PC-3 (cell line): Measurements from ENCODE around the gene DCDC2. TPM values are rescaled to one million over a fixed set of nuclear protein-coding genes. Genes with fewer than 3 reads are reported as not detected.
"Not testable (repeated sequence)": the region's sequence is repeated elsewhere in the genome, so short reads cannot be mapped to it uniquely, and the experiment has no call there.

Source experiments
- ATAC-seq: fragments of 200-7000 bp; cut with Tn5 transposase; 2 replicates; pipeline ENCODE4 v1.9.1; 2020; ENCODE audit warnings: mild to moderate bottlenecking, moderate library complexity
- BruUV-seq: library from RNA; stranded (reverse); fragments of 400-500 nt; replicated peaks from 2 replicates; lab custom pipeline; 2021; lab: Mats Ljungman, UMichigan
- CTCF ChIA-PET: fragments of 300-600 bp; sonication (Branson Sonifier 250); formaldehyde crosslinking; loops from one replicate; lab custom pipeline; 2022; ENCODE audit warnings: antibody characterized with exemption; lab: Charles Lee
- POLR2A ChIA-PET: fragments of 300-600 bp; sonication (Branson Sonifier 250); formaldehyde crosslinking; loops from one replicate; lab custom pipeline; 2022; ENCODE audit warnings: antibody characterized with exemption; ENCODE audit not compliant: unreplicated experiment; lab: Charles Lee
- DNase-seq: peaks from one replicate; pipeline ENCODE4 v3.0.0-alpha.2; 2015
- H2AFZ ChIP-seq: fragments of 300-600 bp; sonication (generic); 2 replicates; pipeline ENCODE4 v1.6.0; 2016; ENCODE audit warnings: antibody characterized with exemption, low read length
- H3F3A ChIP-seq: fragments of 300-600 bp; sonication (generic); one replicate; pipeline ENCODE4 v1.6.0; 2017; ENCODE audit warnings: antibody characterized with exemption, low read length, control low read depth, mild to moderate bottlenecking; ENCODE audit not compliant: unreplicated experiment
- H3K27ac ChIP-seq: fragments of 300-600 bp; sonication (generic); 2 replicates; pipeline ENCODE4 v1.5.1; 2016; ENCODE audit warnings: mild to moderate bottlenecking, low read length
- H3K27me3 ChIP-seq: fragments of 300-600 bp; sonication (generic); 2 replicates; pipeline ENCODE4 v1.6.1; 2016; ENCODE audit warnings: low read length, mixed read lengths
- H3K36me3 ChIP-seq: fragments of 300-600 bp; sonication (generic); 2 replicates; pipeline ENCODE4 v1.6.1; 2016; ENCODE audit warnings: low read depth, mixed run types, low read length, mixed read lengths
- H3K4me1 ChIP-seq: fragments of 300-600 bp; sonication (generic); 2 replicates; pipeline ENCODE4 v1.5.1; 2016; ENCODE audit warnings: low read length; ENCODE audit not compliant: insufficient read depth
- H3K4me2 ChIP-seq: fragments of 300-600 bp; sonication (generic); 2 replicates; pipeline ENCODE4 v1.6.0; 2016; ENCODE audit warnings: low read length
- H3K4me3 ChIP-seq: fragments of 300-600 bp; sonication (generic); 2 replicates; pipeline ENCODE4 v1.5.1; 2016; ENCODE audit warnings: mild to moderate bottlenecking, low read length, mixed read lengths
- H3K79me2 ChIP-seq: fragments of 300-600 bp; sonication (generic); 2 replicates; pipeline ENCODE4 v1.6.1; 2017; ENCODE audit warnings: low read length, mixed read lengths
- H3K9ac ChIP-seq: fragments of 300-600 bp; sonication (generic); 2 replicates; pipeline ENCODE4 v1.6.0; 2016; ENCODE audit warnings: mild to moderate bottlenecking, low read length
- H3K9me2 ChIP-seq: fragments of 300-600 bp; sonication (generic); replicated peaks from 2 replicates; pipeline ENCODE4 v1.6.1; 2016; ENCODE audit warnings: mixed run types, low read length, mixed read lengths
- H3K9me3 ChIP-seq: fragments of 300-600 bp; sonication (generic); 2 replicates; pipeline ENCODE4 v1.6.1; 2016; ENCODE audit warnings: low read length, mixed read lengths
- H4K20me1 ChIP-seq: fragments of 300-600 bp; sonication (generic); 2 replicates; pipeline ENCODE4 v1.6.1; 2016; ENCODE audit warnings: low read length, mixed read lengths
- CTCF ChIP-seq: fragments of 300-600 bp; sonication (generic); conservative IDR thresholded peaks from 2 replicates; pipeline ENCODE4 v1.5.1; 2017; ENCODE audit warnings: antibody characterized with exemption, low read depth, mild to moderate bottlenecking, low read length
- EZH2 ChIP-seq: fragments of 300-600 bp; sonication (generic); IDR thresholded peaks from one replicate; pipeline ENCODE4 v1.6.1; 2017; ENCODE audit warnings: antibody characterized with exemption, mild to moderate bottlenecking, low read length; ENCODE audit not compliant: unreplicated experiment
- EZH2phosphoT487 ChIP-seq: fragments of 300-600 bp; sonication (generic); IDR thresholded peaks from 2 replicates; pipeline ENCODE4 v1.6.1; 2018; ENCODE audit warnings: mild to moderate bottlenecking, antibody characterized with exemption, low read length, borderline replicate concordance
- intact Hi-C: fragments of 100-400 bp; cut with micrococcal nuclease; formaldehyde crosslinking; loops from 2 replicates; pipeline ENCODE4 v1.9.0; 2023
- total RNA-seq: library from RNA; depleted of rRNA; stranded (reverse); fragments of >200 nt; gene quantifications from 2 replicates; pipeline ENCODE4 v1.2.3, GENCODE V29; 2014

Gene DCDC2
- total RNA-seq, 1 experiment from 2014 or later = 0.11 TPM

DNA sequence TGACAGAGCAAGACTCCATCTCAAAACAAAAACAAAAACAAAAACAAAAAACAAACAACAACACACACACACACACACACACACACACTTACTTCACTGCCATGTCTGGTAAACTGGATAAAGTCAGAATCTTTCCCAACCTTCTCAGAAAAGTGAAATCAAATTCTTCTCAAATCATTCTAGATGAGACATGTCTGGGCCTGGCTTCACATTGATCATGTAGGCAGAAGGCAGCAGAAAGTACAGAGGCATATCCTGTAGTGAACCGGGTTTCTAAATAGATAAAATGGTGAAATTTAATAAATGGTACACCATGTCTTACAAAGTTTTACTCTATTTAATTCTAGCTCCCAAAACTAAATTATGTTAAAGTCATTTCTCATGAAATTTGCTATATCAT, 30.0 kb upstream of the DCDC2 start:
- Histone ChIP-seq H3K36me3 (no peaks in the 10 kb centered on the region), H3K9me2 (no peaks in the 10 kb centered on the region), H3K9ac (no peak overlapping the region), H4K20me1 (no peaks in the 10 kb centered on the region), H3F3A (no peaks in the 10 kb centered on the region), H3K4me1 (peaks cover under 1% of the 10 kb centered on the region), H3K9me3 (no peaks in the 10 kb centered on the region), H3K79me2 (no peaks in the 10 kb centered on the region), H3K27me3 (no peaks in the 10 kb centered on the region), H2AFZ (no peak overlapping the region), H3K27ac (no peak overlapping the region), H3K4me3 (no peak overlapping the region), H3K4me2 (no peak overlapping the region)
- ChIA-PET CTCF (interaction anchor here (2.4 to 3.5 kb wide), 2 partner anchors 28 to 105 kb away, joined by 24 to 51 read pairs; no protein-coding TSS in a partner anchor), POLR2A (interaction anchor here (1.1 kb wide), 1 partner anchor 355 kb away, joined by 4 read pairs; no protein-coding TSS in a partner anchor)
- no TSS peak for BruUV-seq
- TF ChIP-seq CTCF (no peak), EZH2phosphoT487 (no peak), EZH2 (no peak)
- ATAC-seq (no peak), DNase-seq (no peak)
- intact Hi-C loops = loop anchor here (10.0 kb wide), 1 partner anchor 323 kb away; no protein-coding TSS in a partner anchor

DNA sequence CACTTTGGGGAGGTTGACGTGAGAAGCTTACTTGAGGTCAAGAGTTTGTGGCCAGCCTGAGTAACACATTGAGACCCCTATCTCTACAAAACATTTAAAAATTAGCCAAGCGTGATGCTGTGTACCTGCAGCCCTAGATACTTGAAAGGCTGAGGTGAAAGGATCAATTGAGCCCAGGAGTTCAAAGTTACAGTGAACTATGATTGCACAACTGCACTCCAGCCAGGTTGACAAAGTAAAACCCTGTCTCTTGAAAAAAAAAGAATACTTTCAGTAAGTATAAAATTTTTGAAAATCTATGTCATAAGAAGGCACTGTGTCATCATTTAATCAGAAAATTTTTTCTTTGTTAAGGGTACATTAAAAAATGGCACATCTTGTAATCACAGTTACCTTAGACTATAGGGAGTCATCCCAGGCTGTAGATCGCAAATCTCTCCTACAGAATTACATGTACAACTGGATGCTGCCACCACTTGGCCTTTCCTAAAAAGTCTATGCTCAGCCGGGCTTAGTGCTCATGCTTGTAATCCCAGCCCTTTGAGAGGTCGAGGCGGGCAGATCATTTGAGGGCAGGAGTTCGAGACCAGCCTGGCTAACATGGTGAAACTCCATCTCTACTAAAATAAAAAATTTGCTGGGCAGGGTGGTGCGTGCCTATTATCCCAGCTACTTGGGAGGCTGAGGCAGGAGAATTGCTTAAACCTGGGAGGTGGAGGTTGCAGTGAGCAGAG, 27.8 kb upstream of the DCDC2 start:
- Histone ChIP-seq H3K4me1 (peaks cover 18% of the 10 kb centered on the region), H3K9ac (no peak overlapping the region), H3K4me3 (no peak overlapping the region), H3K4me2 (no peak overlapping the region), H3K79me2 (no peaks in the 10 kb centered on the region), H3K27me3 (no peaks in the 10 kb centered on the region), H4K20me1 (no peaks in the 10 kb centered on the region), H3K9me2 (no peaks in the 10 kb centered on the region), H3K36me3 (no peaks in the 10 kb centered on the region), H3K27ac (no peak overlapping the region), H3K9me3 (no peaks in the 10 kb centered on the region), H2AFZ (no peak overlapping the region), H3F3A (no peaks in the 10 kb centered on the region)
- CTCF ChIA-PET = interaction anchor here (0.7 to 1.9 kb wide), 2 partner anchors 49 to 102 kb away, joined by 3 to 6 read pairs; no protein-coding TSS in a partner anchor
- intact Hi-C loops = loop anchor here (10.0 kb wide), 1 partner anchor 321 kb away; no protein-coding TSS in a partner anchor
- ATAC-seq (no peak), DNase-seq (no peak)
- no TSS peak for BruUV-seq
- POLR2A ChIA-PET = no interaction called here
- TF ChIP-seq EZH2phosphoT487 (no peak), EZH2 (no peak), CTCF (no peak)

- H3K9ac ChIP-seq, H3K27me3 ChIP-seq, BruUV-seq, POLR2A ChIA-PET, H3F3A ChIP-seq, H3K27ac ChIP-seq, H2AFZ ChIP-seq, H4K20me1 ChIP-seq, H3K79me2 ChIP-seq, H3K4me2 ChIP-seq, H3K9me3 ChIP-seq, H3K36me3 ChIP-seq, DNase-seq, ATAC-seq, H3K9me2 ChIP-seq, H3K4me3 ChIP-seq: not testable (repeated sequence)
- H3K4me1 ChIP-seq = peaks cover 18% of the 10 kb centered on the region
- intact Hi-C loops = loop anchor here (10.0 kb wide), 1 partner anchor 320 kb away; no protein-coding TSS in a partner anchor
- CTCF ChIA-PET = interaction anchor here (1.9 kb wide), 1 partner anchor 101 kb away, joined by 6 read pairs; no protein-coding TSS in a partner anchor
These were observed 26.7 kb upstream of the DCDC2 start for GRCh38 chr6:24384369-24385130.

DNA sequence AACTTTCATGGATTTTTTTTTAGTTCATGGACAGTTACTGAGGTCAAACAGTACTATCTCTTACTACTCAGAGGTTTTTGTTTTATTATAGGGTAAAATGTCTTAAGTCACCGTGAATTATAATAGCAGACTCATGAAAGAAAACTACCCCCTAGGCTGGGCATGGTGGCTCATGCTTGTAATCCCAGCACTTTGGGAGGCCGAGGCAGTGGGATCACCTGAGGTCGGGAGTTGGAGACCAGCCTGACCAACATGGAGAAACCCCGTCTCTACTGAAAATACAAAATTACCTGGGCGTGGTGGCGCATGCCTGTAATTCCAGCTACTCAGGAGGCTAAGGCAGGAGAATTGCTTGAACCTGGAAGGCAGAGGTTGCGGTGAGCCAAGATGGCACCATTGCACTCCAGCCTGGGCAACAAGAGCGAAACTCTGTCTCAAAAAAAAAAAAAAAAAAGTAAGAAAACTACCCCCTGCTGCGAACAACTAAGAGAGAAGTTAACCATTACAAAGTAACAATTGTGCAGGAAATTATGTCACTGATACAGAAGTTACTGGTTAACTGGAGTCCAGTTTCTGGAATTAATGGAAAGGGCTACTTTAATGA, 25.1 kb upstream of the DCDC2 start:
- DNase-seq, H4K20me1 ChIP-seq, H3K36me3 ChIP-seq, BruUV-seq, POLR2A ChIA-PET, H2AFZ ChIP-seq, H3K9ac ChIP-seq, H3K79me2 ChIP-seq, H3K9me3 ChIP-seq, H3K27me3 ChIP-seq, H3K9me2 ChIP-seq, H3F3A ChIP-seq, ATAC-seq, H3K4me3 ChIP-seq, CTCF ChIA-PET: not testable (repeated sequence)
- intact Hi-C loops = loop anchor here (2.0 to 10.0 kb wide), 3 partner anchors 14 to 318 kb away; no protein-coding TSS in a partner anchor
- Histone ChIP-seq H3K4me1 (peaks cover 18% of the 10 kb centered on the region), H3K27ac (peak overlapping the region; percentile 8; the same call in 1 of the 2 replicates), H3K4me2 (peak overlapping the region; percentile 64)
